Measurements from ENCODE around the gene IL21.

The IL21 gene

DNA sequence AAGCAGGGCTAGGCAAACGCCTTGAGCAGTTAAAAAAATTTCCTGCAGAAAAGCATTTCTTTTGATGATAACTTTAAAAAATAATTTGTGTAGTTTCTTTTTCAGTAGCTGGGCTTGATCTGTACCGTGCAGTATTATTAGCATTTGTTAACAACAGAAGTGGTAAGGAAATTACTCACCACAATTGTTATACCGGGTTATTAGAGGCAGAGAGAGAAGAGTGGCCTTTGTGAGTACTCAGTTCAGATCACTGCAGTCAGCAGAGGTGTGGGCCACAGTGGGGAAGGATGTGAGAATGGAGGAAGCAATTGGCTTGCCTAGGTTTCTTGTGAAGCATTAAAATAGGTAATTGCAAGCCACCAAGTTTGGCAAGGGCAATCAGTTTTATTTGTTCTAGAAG lies 14.3 kb upstream of the IL21 start:
- no peak for DNase-seq

DNA sequence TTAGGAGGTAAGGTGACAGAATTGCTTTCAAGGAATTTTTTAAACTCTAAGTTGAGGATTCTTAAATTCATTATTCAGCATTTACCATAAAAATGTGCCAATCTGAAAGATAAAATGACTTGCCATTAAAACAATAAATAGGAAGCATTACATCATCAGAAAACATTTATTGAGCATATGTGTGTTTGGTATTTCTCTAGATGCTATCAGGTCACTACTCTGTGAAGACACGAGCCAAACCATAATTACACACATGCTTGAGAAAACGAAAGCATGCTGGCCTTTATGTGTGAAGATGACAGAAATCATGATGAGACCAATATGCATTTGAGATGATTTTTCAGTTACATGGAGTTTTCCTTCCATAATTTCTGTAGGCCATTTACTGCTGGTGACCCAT lies 12.3 kb upstream of the IL21 start:
- no peak for DNase-seq

DNA sequence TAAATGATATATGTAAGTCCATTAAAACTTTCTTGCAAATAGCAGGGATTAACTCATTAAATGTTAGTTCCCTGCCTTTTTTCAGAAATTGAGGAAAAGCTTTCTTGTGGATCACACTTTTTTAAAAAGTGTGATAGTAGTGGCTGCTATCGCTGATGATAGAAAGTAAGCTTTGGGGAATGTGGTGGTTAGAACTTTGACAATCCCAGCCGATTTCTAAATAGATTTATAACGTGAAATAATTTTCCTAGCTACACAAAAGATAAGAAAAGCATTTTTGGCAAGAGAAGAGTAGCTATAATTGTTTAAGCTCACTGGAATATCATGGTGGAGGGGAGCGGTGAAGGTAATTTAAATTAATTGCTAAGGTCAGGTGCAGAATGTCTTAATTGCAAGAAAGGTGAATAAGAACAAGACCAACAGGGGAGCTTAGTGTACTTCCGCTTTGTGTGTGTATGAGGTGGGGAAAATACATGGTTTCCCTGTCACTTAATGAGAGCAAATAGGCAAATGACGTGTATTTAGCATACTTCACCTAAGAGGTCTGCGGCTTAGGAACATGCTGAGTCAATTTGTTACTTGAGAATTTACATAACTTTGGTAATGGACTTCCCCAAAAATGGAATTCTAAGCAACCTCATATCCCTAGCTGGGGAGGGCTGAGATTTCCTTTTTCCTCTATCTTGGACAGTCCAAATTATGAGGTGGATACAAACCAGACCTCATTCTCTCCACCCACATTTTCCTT lies 11.7 kb upstream of the IL21 start:
- no peak for DNase-seq

DNA sequence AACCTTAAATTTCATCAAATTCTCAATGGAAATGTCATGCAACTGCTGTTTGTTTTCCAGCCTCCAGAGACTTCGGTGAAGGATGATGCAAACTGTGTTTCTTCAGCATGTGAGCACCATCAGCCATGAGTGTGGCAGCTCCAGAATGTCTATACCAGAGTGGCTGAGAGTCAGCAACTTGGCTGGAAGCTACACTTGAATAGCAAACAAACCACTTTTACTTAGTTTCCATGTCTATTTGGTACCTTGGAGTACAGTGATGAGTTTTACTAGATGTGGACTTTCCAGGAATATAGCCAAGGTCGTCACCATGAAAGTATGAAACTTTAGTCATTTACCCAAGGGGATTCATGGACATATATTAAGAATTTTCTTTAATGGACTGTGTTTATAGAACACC lies 4.3 kb upstream of the IL21 start:
- no peak for DNase-seq

DNA sequence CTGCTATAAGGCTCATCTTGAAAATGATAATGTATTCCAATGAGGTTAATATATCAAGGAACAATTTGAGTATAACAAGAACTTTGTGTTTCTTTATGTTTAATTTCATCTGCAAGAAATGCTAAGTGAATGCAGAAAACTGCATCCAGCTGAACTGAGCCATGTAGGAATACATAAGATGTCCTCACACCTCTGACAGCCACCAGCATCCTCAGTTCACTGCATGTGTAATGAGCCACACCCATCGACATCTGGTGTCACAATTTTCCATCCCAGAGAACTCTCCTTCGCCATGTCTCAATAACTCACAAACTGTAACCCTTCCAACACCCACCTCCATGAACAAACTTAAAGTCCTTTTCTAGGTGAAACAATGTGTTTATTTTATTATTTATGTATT lies 3.3 kb upstream of the IL21 start:
- no peak for DNase-seq

DNA sequence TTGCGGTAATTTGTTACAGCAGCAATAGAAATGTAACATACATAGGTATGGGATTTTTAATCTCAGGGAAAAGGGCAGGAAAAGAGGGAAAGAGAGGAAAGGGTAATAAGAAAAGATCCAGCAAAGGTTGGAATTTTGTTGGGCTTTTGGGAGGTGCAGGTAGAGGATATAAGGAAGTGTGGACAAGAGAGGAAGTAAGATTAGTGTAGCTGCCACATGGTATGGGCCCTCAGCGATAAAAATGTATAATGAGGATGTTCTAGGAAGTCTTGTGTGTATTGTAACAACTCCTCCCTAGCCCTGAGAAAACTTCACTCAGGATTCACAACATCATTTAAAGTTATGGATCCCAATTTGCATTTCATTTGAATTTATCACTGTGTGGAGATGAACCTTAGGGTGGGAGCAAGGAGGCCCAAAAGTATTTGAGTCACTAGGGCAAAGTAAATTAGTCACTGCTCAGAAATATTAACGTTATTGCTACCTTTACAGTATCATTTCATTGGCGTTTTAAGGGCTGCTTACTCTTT lies 2.8 kb upstream of the IL21 start:
- DNase-seq, result no peak

DNA sequence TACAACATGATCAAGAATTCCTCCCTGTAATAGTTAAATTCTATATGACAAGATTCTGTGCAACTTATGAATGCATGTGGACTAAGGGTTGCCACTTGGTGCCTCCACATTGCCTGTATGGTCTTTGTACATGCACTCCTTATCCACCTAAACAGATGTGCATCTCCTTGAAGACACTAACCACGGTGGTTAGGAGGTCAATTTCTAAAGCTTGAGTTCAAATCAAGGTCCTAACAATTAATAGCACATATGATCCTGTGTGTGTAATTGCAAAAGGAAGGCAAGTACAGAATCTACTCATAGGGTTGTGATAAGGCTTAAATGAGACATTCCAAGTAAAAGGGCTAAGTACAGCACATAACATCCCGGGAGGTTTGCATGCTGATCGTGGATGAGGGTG lies 1.5 kb upstream of the IL21 start:
- DNase-seq, result no peak

DNA sequence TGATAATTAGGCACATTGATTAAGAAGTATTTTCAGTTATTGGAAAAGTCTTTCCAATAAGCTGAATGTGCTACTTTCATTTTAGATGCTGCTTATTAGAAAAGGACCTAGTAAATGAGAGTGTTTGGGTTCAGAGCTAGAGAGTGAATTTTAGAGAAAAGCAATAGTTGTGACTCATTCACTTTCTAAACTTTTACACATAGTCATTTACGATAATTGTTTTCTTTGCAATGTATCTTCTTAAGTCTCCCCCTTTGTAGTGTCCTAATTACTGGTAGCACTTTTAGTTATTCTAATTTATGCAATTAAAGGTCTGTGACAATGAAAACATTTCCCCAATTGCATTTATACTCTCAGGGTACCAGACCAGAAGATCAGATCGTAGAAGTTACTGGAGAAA lies 1.3 kb downstream of the IL21 start:
- DNase-seq, result no peak

DNA sequence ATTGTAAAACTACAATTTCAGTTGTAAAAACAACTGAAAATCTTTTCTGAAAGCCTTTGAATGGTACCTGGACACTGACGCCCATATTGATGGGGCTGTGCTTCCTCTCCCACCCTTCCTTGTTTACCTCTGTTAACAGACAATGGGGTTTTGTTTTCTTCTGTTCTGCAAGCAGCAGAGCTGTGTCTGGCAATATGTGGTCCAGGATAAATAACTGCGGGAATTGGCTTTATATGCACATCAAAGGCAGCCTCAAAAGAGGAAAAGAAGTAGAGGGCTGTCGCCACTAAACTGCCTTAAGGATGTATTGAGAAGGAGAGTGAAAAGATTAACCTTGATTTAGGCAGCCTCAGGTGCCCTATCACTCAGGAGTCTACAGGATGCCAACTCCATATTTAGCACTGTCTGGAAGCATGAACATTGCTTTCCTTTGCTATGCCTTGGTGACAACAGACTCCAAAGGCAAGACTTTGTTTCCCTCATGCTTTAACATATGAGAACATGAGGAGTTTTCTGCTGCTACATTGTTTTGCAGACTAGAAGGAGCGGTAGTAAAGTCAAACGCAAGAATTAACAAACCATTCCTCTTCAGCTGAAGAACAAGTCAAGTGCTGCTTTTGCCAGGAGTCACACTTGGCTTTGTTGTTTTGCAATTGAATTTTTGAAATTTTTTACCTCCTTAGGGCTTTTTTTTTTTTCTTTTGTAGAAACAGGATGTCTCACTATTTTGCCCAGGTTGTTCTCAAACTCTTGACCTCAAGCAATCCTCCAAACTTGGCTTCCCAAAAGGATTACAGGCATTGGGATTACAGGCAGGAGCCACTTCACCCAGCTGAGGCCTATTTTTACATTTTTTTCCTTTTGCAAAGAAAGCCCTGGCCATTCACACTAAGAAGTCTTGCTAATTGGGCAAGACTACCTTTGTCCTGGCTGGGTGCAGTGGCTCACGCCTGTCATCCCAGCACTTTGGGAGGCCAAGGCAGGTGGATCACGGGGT lies 3.0 kb downstream of the IL21 start:
- peak in 1 of 58 donors; percentile 0 for DNase-seq

DNA sequence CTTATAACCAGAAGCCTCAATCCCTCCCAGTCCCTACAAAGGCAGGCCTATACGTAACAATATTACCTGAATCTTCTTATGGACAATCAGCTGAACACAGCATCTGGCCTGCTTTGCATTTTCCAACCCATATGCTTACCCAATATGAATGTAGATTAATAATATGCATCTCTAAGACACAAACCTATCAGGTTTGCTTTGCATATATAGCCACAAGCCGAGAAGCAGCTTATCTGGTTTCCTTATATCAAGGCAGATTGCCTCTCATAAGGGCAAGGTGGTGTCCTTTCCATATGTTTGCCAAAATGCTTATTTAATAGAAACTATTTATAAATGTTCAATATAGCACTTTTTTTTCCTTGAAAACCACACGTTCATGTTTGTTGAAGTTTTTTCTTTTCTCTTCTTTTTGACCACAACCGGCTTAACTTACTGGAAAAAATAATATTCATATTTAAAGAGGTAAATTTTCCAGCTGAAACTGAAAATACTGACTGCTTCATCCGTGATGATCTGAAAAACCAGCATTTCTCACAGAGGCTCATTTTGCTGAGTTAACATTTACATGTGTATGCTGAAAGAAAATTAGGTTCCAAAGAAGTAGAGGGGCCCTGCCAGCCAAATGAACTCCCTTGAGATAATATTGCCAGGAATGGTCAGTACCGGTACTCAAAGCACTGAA lies 3.8 kb downstream of the IL21 start:
- DNase-seq, result no peak

DNA sequence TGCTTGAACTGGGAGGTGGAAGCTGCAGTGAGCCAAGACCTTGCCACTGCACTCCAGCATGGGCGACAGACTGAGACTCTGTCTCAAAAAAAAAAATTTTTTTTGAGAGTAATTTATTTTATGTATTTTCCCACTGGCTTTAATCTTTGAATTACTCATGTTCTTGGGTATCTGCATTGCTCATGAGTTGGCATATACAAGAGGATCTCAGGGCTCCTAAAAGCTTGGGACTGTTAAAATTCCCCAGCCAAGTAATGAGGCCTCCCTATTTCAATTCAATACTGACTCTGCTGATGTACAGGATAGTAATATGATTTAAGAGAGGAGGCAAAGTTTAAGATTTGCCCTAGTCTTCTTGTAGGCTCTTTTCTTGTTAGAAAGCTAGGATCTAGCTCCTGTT lies 6.2 kb downstream of the IL21 start:
- DNase-seq, result no peak

DNA sequence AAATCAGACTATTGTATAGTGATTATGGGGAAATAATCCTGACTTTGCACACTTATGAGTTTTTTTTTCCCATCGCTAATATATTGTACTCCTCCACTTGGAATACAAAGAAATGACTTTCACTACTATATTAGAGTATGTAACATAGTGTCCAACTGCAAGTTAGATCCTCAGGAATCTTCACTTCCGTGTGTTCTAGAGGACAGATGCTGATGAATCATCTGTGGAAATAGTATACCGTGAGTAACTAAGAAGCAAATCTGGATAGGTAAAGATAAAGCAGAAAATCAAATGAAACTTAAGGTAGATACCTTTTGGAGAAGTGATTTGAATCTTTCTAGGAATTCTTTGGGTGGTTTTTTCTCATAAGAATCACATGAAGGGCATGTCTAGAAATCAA lies 8.3 kb downstream of the IL21 start:
- DNase-seq, result no peak

DNA sequence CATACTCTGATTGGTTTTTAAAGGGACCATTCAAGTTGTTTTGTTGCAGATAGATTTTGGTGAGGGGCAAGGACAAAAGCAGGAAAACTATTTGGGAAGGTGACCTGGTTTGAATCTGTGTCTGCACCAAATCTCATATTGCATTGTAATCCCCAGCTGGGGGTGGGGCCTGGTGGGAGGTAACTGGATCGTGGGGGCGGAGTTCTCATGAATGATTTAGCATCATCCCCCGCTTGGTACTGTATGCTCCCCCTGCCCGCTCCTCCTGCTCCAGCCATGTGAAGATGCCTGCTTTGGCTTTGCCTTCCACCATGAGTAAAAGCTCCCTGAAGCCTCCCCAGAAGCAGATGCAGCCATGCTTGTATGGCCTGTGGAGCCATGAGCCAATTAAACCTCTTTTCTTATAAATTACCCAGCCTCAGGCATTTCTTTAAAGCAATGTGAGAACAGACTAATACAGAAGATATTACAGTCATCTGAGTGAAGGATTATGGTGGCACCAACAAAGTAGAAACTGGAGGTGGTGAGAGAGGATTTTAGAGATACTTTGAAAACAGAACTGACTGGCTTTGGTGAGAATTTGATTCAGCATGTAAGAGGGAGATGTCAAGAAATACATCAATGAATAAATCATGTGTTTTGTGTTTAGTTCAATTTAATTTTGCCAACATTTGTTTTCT lies 14.4 kb downstream of the IL21 start:
- DNase-seq, result no peak

DNA sequence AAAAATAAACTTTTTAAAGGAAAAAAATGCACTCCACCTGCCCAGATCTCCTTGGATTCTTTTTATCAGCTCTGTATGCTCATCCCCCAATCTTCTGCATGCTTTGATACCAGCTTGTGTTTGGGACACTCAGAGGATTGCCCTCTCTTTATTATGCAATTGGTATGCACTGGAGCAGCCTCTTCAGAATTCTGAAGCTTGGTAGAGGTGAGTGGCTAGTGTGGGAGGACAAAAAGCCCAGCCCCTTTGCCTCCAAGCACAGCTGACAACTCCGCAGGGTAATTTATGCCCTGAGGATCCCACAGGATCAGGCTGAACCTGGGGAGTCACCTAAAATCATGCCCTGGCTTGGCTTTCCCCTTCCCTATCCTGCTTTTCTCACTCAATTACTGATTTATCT lies 16.7 kb downstream of the IL21 start:
- DNase-seq, result no peak

DNA sequence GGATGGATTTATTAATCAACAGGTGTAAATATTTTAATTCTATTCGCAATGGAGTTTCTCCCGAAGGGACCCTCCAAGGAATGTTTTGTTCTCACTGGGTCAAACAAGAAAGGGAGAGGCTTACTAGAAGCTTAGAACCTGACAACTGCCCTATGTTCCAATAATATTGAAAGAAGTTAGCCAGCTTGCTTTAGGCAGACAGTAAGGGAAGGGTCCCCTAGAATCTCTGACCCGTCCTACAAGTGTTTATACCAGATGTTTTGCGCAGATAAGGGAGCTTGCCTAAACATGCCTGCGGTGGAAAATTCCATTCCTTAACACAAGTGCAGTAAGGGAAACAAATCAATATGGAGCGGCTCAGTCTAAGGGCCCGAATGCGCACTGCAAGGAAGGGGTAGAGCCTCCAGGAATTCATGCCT lies 17.7 kb downstream of the IL21 start:
- no peak for DNase-seq

DNA sequence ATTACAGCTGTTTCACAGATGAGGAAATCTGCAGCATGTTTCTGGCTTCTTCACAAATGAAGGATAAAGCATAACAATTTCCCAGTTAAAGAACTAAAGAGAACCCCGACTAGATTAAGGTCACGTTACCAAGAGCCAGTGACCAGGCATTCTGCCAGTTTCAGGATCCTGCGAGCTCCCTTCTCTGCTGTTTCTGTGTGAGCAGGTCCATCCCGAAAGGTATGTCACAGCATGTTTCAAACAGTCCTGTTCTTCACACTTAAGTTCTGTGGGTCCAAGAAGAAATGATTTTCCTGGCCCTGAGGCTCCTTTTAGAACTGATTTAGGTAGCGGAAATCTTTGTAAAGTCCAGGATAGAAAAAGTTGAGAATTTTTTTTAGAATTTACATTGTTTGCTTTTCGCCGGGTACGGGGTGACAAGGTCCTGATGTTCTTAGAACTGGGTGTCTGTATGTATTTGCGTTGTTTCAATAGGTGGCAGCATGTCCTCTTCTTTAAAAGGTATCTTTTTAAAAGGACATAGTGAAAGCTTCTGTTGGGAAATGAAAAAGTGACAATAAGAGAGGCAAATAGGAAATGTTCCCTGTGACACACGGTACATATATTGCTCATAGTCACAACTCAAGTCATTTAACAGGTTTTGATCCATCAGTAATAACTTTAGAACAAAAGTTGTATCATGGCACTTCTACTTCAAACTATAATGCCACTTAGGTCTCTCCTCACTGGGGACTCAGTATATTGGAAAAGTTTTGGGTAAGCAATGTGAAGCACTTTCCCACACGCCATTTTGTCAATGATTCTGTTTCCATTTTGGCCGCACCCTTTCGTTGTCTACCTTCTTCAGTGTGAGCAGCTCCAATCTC lies 18.4 kb downstream of the IL21 start:
- DNase-seq, result no peak

DNA sequence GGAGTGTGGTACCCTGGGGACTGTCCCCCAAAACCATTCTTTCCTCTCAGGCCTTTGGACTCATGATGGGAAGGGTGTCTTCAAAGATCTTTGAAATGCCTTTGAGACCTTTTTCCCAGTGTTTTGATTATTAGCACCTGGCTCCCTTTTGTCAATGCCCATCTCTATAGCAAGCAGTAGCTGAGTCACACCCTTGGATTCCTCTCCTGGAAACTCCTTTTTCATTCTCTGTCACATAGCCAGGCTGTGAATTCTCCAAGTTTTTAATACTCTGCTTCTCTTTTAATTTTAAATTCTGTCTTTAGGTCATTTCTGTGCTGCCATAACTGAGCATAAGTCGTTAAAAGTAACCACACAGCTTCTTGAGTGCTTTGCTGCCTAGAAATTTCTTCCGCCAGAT lies 29.7 kb downstream of the IL21 start:
- no peak for DNase-seq

DNA sequence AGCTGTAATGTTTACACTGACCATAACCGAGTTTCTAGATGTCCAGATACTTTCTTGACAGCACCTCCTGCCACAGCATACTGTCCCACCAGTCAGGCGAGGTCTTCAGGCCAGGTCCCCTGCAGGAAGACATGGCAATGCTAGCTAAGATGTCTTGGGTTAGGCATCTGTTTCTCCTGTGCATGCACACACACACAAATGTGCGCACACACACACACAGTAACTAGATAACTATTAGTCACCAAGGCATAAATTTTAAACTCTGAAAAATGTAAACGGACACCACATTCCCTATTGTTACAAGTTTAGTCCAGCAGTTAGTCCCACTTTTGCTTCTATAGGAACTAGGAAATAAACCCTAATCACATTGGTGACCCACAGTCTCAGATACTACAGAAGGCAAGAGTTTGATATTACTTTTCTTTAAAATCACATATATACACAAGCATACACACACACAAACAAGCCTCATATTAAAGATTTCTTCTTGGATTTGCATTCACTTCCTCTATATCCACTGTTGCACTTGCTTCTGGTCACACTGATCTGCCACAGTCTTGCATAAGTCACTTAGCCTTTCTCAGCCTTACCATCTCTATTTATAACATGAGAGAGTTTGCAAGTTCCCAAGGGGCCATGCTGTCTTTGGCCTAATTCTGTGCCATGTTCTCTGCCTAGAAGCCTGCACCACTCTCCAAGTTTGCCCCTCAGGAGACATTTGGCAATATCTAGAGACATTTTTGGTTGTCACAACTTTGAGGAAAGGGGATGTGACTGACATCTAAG lies 32.2 kb downstream of the IL21 start:
- DNase-seq, result no peak

DNA sequence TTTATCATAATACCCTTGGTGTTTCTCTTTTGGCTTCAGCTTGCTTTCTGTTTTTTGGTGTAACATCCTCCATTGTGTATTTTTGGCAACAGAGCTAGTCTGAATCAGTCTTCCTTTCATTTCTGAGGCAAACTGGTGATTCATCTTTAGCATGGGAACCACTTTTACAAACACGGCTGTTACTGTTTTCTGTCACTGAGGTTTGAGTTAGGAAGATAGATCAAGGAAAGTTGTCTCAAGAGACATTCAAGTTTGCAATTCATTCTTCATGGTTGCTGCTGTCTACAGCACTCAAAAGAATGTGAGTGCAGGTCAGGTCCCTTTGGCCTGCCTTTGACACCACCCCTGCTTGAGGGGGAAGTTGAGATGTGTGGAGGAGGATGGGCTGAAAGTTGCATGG lies 36.3 kb downstream of the IL21 start:
- DNase-seq, result peak in 10 of 58 donors; percentile 1 to 88 (median 28)
